Left lobe of liver (tissue), 2 donors: ENCODE results near the gene AS3MT. TPM values are rescaled to one million over a fixed set of nuclear protein-coding genes. Genes with fewer than 3 reads are reported as not detected.
"Not testable (repeated sequence)": the region's sequence is repeated elsewhere in the genome, so short reads cannot be mapped to it uniquely, and the experiment has no call there.

Experiments
- ATAC-seq: fragments of 200-7000 bp; cut with Tn5 transposase; one replicate; pipeline ENCODE4 v1.9.1; 2020; ENCODE audit warnings: mild to moderate bottlenecking, moderate library complexity
- DNase-seq: peaks from one replicate; pipeline ENCODE4 v3.0.0-alpha.2; 2020; ENCODE audit warnings: low spot score
- total RNA-seq: library from RNA; stranded (reverse); gene quantifications from one replicate; pipeline ENCODE4 v1.2.1, GENCODE V29; 2021
- donor health status: DM: no; HTN: no; CAD: no; lungs with moderate emphysema.
- donor health status: DM: no; HTN: yes; CAD: no.

The AS3MT gene
- total RNA-seq, 1 donor from 2014 or later: 7.5 TPM

GRCh38 chr10:102855731-102856436, 13.4 kb upstream of the AS3MT start:
- not testable (repeated sequence) for ATAC-seq, DNase-seq

- DNase-seq (no peak), ATAC-seq (no peak)
These were observed 12.4 kb upstream of the AS3MT start for GRCh38 chr10:102856758-102857424.

- no peak for DNase-seq
- ATAC-seq: peak; percentile 68
These were observed 9.4 kb upstream of the AS3MT start for GRCh38 chr10:102859911-102860310.

GRCh38 chr10:102863660-102864059, 5.6 kb upstream of the AS3MT start:
- ATAC-seq (no peak), DNase-seq (no peak)

- no peak for ATAC-seq
- DNase-seq: no peak
These were observed 3.6 kb upstream of the AS3MT start for GRCh38 chr10:102865620-102866019.

- no peak for ATAC-seq
- DNase-seq: no peak
These were observed 386 bp upstream of the AS3MT start for GRCh38 chr10:102868911-102869257.

GRCh38 chr10:102870221-102870620, 951 bp downstream of the AS3MT start:
- peak; percentile 4 for ATAC-seq
- no peak for DNase-seq

- DNase-seq: no peak
- no peak for ATAC-seq
These were observed 2.9 kb downstream of the AS3MT start for GRCh38 chr10:102872163-102872562.

GRCh38 chr10:102876747-102877153, 7.5 kb downstream of the AS3MT start:
- ATAC-seq: peak; percentile 74

GRCh38 chr10:102878629-102879028, 9.4 kb downstream of the AS3MT start:
- ATAC-seq (no peak), DNase-seq (no peak)

More at GRCh38 chr10:102876747-102877153, 7.5 kb downstream of the AS3MT start:
- no peak for DNase-seq

GRCh38 chr10:102880256-102880655, 11.0 kb downstream of the AS3MT start:
- no peak for ATAC-seq
- DNase-seq: no peak

GRCh38 chr10:102888048-102888447, 18.8 kb downstream of the AS3MT start:
- no peak for DNase-seq
- no peak for ATAC-seq

GRCh38 chr10:102894466-102895213, 25.4 kb downstream of the AS3MT start:
- peak; percentile 46 for ATAC-seq
- no peak for DNase-seq

- DNase-seq: no peak
- ATAC-seq: no peak
These were observed 30.7 kb downstream of the AS3MT start for GRCh38 chr10:102900006-102900405.

GRCh38 chr10:102904346-102904745, 35.1 kb downstream of the AS3MT start:
- DNase-seq: no peak

GRCh38 chr10:102906507-102906906, 37.2 kb downstream of the AS3MT start:
- DNase-seq (no peak), ATAC-seq (no peak)

More at GRCh38 chr10:102904346-102904745, 35.1 kb downstream of the AS3MT start:
- ATAC-seq: no peak

GRCh38 chr10:102914781-102915180, 45.5 kb downstream of the AS3MT start:
- ATAC-seq (no peak), DNase-seq (no peak)

- no peak for ATAC-seq
- DNase-seq: no peak
These were observed 46.9 kb downstream of the AS3MT start for GRCh38 chr10:102916173-102916572.

- ATAC-seq (peak; percentile 75), DNase-seq (peak; percentile 87)
These were observed 48.2 kb downstream of the AS3MT start for GRCh38 chr10:102917314-102917961.

GRCh38 chr10:102917962-102918816, 48.9 kb downstream of the AS3MT start, which contains the start of gene CNNM2:
Gene CNNM2 (plus strand): TSS chr10:102918294. CDS start chr10:102918481, 187 bp downstream.
- ATAC-seq (peak; percentile 87), DNase-seq (peak; percentile 100)
